DMS153 treated with DMSO at 0.1 percent for 48 hours (cell line): ENCODE measurements around the gene RASA2.
"Not testable (repeated sequence)": the region's sequence is repeated elsewhere in the genome, so short reads cannot be mapped to it uniquely, and the experiment has no call there.

Experiments used
- DNase-seq: peaks from one replicate; lab custom pipeline; 2025; ENCODE audit not compliant: unreplicated experiment; lab: John Stamatoyannopoulos, UW

Gene RASA2

GRCh38 chr3:141491929-141492328, 5.1 kb downstream of the RASA2 start:
- no peak for DNase-seq

- no peak for DNase-seq
These were observed 6.4 kb downstream of the RASA2 start for GRCh38 chr3:141493184-141493583.

- not testable (repeated sequence) for DNase-seq
These were observed 10.8 kb downstream of the RASA2 start for GRCh38 chr3:141497589-141497988.

- no peak for DNase-seq
These were observed 11.9 kb downstream of the RASA2 start for GRCh38 chr3:141498598-141499223.

- no peak for DNase-seq
These were observed 12.5 kb downstream of the RASA2 start for GRCh38 chr3:141499284-141499683.

- DNase-seq = no peak
These were observed 13.1 kb downstream of the RASA2 start for GRCh38 chr3:141499965-141500364.

GRCh38 chr3:141500397-141500796, 13.6 kb downstream of the RASA2 start:
- DNase-seq = no peak

- DNase-seq = no peak
These were observed 18.3 kb downstream of the RASA2 start for GRCh38 chr3:141505166-141505565.

- no peak for DNase-seq
These were observed 19.2 kb downstream of the RASA2 start for GRCh38 chr3:141506071-141506470.

GRCh38 chr3:141507392-141508066, 20.7 kb downstream of the RASA2 start:
- no peak for DNase-seq

- DNase-seq = no peak
These were observed 21.2 kb downstream of the RASA2 start for GRCh38 chr3:141508067-141508436.

GRCh38 chr3:141511361-141511760, 24.5 kb downstream of the RASA2 start:
- DNase-seq = no peak

- DNase-seq = no peak
These were observed 27.6 kb downstream of the RASA2 start for GRCh38 chr3:141514382-141514781.

GRCh38 chr3:141519587-141519986, 32.8 kb downstream of the RASA2 start:
- DNase-seq = no peak

- DNase-seq = no peak
These were observed 35.0 kb downstream of the RASA2 start for GRCh38 chr3:141521781-141522180.

GRCh38 chr3:141523615-141524375, 37.0 kb downstream of the RASA2 start:
- DNase-seq = no peak

- DNase-seq = no peak
These were observed 38.2 kb downstream of the RASA2 start for GRCh38 chr3:141524988-141525387.

- DNase-seq = no peak
These were observed 39.0 kb downstream of the RASA2 start for GRCh38 chr3:141525814-141526213.

GRCh38 chr3:141526709-141527108, 39.9 kb downstream of the RASA2 start:
- no peak for DNase-seq

- DNase-seq = no peak
These were observed 42.0 kb downstream of the RASA2 start for GRCh38 chr3:141528800-141529199.

GRCh38 chr3:141529256-141529655, 42.4 kb downstream of the RASA2 start:
- DNase-seq = no peak

GRCh38 chr3:141529717-141530414, 43.0 kb downstream of the RASA2 start:
- DNase-seq = no peak
